Upper lobe of left lung (tissue), 4 donors: ENCODE results near the gene UBR7.

ENCODE experiments used
- CTCF ChIP-seq, 6 experiments: fragments of 450-650 bp in 4 of 6; fragments of 200-600 bp in 2 of 6; sonication (generic) in 2 of 6; IDR thresholded peaks; one replicate each; pipeline ENCODE4 v1.5.1; 2016 to 2019; ENCODE audit warnings: antibody characterized with exemption in 6 of 6
- EP300 ChIP-seq, 4 donors: sonication (generic); formaldehyde crosslinking; IDR thresholded peaks; one replicate each; pipeline ENCODE4 v1.5.1; 2017; ENCODE audit warnings: antibody characterized with exemption in 4 of 4, control low read depth in 2 of 4
- POLR2A ChIP-seq, 4 donors: fragments of 450-650 bp; IDR thresholded peaks; one replicate each; pipeline ENCODE4 v1.5.1; 2016 to 2017; ENCODE audit warnings: antibody characterized with exemption in 4 of 4, mild to moderate bottlenecking in 2 of 4

GRCh38 chr14:93231129-93231979 is 24.3 kb downstream of the UBR7 start:
- TF ChIP-seq CTCF (IDR thresholded peaks at IDR 0.05) (no peak), POLR2A (IDR thresholded peaks at IDR 0.05) (no peak), EP300 (IDR thresholded peaks at IDR 0.05) (no peak)
